Stimulated activated CD8-positive, alpha-beta memory T cell treated with anti-CD3 and anti-CD28 coated beads, Interleukin-4, amount 100 ng/mL, for 48 hours (primary cell): Measurements from ENCODE around the gene ETFB.
"Not testable (repeated sequence)": the region's sequence is repeated elsewhere in the genome, so short reads cannot be mapped to it uniquely, and the experiment has no call there.

Source experiments
- DNase-seq: peaks from one replicate; pipeline ENCODE4 v3.0.0-alpha.2; 2020

The ETFB gene

DNA sequence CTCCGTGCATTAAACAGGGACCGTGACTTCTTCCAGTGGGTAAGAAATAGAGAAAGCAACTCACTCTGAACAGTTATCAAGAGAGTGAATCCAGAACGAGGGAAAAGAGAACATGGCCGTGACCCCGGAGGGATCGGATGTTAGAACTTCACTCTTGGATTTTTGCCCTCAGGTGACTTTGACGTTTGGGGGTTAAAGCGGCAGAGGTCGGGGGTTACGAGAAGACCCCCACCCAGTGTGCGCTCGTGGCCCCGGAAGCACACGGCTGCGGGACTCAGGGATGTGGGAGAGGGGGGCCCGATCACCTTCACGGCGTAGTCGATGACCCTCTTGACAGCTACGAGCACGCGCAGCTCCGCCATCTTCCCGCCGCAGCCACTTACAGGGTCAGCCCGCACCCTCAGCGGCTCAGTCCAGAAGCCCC is at the start of gene ETFB:
Gene ETFB (minus strand): TSS at position 424 of the 424 bp plus-strand sequence. CDS start 62 bp downstream, at position 362.
- no peak for DNase-seq

DNA sequence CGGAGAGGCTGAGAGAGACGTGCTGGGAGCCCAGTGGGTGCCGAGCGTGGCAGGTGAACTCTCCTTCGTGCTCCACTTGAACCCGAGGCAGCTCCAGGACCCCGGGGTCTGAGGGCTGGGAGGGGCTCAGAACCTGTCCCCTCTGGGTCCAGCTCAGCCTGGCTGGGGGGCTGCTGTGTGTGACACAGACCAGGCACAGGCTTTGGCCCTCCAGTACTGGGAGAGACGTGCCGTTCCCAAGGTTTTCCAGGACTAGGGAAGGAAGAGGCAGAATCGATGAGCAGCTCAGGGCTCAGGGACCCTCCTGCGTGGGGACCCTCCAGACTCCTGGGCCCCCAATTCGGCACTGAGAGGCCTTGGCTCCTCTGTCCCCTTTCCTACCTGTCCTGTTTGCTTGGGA is 49.0 kb upstream of the ETFB start:
- DNase-seq, result no peak

DNA sequence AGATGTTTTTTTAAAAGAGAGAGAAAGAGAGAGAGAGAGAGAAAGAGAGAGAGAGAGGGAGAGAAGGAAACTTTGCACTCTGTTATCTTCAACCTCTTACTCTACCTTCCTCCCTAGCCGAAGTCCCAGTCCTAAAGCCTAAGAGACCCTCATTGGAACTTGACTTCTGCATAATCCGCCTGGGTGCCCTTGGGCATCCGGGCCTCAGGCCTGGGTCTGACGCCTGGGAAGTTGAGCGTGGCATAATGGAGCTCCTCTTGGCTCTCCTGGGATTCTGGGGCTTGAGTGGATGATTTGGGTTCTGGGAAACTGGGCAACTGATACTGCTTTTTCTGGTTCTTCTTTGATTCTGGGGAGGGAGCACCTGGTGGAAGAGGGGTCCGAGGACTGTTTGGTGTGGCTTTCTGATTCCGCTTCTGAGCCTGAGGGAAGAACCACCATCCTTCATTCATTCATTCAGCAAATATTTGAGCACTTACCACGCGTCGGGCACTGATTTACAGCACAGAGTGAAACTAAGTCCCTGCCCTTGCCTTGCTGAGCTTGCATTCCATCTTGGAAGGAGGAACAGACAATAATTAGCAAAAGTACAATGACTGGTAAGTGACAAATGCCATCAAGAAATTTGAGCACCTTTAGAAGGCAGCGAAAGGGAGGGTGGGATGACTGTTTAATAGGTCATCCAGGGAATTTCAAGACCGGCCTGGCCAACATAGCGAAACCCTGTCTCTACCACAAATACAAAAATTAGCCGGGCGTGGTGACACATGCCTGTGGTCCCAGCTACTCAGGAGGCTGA is 45.0 kb upstream of the ETFB start:
- DNase-seq, result no peak

DNA sequence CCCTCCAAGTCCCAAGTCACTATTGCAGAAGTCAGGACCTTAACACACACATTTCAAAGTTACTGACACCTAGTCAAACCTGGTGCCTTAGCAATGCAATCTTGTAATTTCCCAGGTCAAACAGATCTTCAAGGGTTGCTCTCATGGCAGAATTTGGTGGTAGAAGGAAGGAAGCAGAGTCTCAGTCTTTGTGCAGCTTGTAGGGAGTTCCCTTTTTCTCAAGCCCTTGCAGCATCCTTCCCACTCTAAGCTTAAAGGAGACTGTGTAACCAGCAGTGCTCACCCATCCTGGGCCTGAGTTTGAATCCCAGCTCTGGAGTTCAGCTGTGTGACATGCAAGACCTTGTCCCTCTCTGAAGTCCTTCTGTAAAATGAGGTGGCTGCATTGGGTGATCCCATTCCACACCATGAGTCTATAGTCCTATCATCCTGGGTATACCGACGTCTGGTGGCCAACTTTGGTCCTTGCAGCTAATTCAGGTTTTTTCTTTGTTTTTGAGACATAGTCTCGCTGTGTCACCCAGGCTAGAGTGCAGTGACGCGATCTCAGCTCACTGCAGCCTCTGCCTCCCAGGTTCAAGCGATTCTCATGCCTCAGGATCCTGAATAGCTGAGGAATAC is 41.4 kb upstream of the ETFB start:
- peak; percentile 49 for DNase-seq

DNA sequence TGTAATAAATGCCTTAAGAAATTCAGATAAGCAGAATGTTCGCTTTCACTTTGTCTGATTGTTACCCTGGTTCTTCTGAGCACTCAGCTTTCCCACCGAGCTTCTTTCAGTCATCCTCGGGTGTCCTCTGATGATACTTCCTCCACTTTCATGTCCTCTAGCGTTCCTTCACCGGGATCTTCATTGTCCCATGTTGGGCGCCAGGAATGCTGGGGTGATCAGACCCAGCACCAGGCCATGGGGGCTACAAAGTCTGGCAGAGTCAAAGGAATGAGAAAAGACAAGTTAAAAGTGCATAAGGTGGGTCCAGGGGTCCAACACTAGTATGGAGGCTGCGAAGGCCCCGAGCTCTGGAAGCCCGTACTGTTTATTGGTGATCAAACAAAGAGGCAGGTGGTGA is 35.9 kb upstream of the ETFB start:
- no peak for DNase-seq

DNA sequence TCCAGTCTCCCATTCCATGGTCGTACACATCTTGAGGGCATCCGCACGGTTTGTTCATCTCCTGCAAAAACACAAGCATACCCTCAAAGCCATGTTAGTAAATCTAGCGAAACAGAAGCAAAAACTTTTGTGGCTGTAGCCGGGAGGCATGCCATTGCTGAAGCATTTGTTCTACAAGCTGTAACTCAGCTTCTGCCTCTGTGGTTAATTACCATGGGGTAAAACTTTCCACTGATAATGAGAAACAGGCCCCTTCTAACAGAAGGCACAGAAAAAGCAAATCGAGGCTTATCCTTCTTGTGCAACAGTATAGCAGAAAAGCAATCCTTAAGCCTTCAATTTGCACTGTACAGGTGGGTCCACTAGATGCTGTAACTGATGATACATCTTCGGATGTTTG is 33.7 kb upstream of the ETFB start:
- DNase-seq, result not testable (repeated sequence)

DNA sequence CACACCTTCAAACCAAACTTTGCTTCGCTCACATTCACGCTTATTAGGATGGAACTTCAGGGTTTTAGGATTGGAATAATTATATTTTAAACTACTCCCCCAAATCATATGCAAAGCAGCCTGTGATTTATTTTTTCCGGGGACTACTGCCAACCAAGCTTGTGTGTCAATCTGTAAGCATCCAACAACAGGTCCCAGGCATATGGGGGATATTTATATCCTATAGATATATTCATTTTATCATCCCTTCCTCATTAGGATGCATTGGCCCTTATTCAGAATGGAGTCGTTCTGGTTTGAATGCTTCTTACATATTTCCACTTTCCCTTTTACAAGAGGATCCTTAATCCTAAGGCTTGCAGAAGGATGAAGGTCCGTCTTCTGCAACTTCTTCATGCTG is 33.0 kb upstream of the ETFB start:
- no peak for DNase-seq

DNA sequence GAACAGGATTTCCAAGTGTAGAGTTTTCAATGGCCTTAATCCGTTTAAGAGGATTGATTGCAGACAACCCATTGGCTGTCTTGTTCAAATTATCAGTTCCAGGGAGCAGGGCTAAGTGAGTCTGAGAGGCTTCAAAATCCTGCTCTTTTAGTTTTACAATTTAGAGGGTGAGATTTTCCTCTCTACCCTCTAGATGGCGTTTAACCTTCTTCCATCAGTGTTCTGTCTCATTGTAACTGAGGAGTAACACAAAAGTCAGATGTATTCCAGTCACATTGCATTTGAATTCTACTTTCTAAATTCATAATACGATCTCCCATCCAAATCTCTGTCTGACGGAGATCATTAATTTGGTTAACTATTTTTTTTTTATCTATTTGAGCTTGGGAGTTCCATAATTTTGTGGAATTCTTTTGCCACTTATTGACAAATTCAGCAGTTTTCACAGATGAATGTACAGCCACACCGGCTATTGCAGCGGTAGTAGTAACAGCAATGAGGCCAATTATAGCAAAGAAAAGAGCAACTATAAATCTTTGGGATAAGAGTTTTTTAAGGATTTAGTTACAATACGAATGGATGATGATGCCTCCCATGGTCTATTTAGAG is 32.0 kb upstream of the ETFB start:
- DNase-seq, result no peak

DNA sequence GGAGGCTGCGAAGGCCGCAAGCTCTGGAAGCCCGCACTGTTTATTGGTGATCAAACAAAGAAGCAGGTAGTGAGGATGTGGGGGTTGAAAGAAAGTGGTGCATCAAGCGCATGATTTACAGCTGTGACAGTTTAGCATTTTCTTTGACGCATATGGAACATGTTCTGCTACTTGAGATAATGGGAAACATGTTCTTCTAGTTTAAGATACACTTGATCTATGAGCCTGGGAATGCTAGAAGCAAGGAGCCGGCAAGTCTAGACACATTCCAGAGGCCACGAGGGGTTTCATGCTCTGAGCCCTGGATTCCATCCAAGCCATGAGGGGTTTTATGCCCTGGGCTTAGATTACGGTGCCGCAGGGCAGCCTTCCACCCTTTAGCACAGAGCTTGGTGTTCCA is 31.3 kb upstream of the ETFB start:
- DNase-seq, result not testable (repeated sequence)

DNA sequence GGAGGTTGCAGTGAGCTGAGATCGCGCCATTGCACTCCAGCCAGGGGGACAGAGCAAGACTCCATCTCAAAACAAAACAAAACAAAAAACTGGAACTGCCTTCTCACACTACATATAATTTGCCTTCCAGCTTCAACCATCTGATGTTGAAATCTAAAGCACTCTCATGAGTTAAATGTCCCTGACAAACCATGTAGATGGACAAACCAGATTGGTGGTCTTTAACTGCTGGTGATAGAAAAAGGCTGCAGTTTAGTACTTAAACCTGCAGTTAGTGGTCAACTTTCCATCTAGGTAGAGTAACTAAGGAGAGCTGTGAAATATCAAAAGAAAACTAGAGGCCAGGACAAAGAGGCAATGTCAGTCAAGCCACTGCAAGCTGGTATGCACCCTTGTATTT is 30.0 kb upstream of the ETFB start:
- no peak for DNase-seq

DNA sequence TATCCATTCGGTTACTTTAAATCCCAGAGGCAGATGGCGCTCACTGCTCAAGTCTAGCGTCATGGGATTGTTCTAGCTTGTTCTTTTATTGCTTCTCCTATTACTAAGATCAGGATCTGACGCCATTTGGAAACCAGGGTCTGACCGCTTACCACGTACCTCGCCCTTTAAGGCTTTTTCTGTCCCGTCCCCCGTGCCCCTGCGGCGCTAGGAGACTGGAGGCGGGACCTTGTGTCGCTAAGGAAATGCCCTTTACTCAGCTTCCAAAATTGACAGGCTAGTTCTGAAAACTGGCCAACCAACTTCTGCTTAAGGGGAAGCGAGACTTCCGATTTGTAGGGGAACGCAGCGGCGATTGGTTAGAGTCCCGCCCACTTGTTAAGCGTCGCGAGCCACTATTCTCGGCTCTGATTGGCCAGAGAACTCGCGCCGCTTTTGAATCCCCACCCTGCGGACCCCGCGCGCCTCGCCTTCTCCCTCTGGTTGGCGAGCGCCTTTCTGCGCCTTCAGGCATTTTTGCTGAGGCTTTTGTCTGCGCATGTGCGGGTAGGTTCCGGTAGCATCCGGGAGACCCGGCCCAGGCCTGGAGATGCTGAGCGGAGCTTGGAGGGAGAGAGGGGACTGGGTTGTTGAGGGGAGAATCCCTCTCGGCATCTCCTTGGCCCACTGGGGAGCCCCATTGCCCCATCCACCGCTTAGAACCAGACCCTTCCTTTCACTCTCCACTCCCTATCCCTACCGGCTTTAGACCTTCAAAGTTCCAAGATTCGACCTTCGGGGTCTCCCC is 28.1 kb upstream of the ETFB start:
- peak; percentile 96 for DNase-seq

DNA sequence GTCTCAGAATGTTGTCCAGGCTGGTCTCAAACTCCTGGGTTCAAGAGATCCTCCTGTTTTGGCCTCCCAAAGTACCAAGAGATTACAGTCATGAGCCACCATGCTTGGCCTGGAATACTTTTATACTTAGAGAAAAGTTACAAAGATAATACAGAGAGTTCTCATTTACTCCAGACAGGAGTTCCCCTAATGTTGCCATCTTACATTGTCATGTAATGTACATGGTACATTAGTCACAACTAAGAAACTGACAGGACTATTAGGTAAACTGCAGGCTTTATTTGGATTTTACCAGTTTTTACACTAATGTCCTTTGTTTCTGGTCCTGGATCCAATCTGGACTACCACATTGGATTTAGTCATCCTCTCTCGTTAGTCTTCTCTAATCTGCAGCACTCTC is 26.5 kb upstream of the ETFB start:
- DNase-seq, result no peak

DNA sequence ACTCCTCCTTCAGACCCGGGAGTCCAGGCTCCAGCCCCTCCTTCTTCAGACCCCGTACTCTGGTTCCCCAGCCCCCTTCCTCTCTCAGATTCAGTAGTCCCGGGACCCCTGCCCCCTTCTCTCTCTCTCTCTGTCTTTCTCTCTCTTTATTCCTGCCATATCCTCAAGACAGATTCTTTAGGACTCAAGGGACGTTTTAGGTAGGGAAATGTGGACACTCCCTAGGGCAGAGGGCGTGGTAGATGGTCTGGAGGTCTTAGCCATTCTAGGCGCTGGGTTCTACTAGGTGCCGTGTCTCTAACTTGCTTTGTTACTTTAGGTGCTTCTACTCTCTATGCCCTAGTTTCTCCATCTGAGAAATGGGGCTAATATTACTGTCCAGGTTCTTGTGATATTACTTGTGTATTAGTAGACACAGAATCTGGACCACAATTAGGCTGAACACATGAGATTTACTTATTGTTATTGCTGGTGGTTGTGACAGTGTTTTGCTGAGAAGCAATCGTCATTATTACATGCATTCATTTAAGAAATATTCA is 25.0 kb upstream of the ETFB start:
- DNase-seq, result no peak

DNA sequence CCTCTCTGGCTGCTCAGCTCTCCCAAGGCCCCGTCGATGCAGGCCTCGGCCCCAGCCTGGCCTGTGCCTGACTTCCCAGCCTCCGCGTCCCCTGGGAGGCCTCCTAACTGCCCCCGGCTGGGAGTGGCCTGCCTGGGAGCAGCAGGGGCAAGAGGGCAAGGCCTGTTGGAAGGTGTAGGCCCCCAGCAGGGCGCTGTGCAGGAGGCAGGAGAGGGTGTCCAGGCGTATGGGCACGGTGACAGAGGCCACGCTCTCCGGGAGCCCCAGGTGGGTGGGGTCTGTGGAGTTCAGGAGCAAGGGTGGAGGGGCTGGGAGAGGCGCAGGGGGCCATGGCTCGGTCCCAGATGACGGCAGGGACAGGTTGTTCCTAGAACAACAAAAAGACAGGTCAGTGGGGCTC is 23.0 kb upstream of the ETFB start:
- no peak for DNase-seq

DNA sequence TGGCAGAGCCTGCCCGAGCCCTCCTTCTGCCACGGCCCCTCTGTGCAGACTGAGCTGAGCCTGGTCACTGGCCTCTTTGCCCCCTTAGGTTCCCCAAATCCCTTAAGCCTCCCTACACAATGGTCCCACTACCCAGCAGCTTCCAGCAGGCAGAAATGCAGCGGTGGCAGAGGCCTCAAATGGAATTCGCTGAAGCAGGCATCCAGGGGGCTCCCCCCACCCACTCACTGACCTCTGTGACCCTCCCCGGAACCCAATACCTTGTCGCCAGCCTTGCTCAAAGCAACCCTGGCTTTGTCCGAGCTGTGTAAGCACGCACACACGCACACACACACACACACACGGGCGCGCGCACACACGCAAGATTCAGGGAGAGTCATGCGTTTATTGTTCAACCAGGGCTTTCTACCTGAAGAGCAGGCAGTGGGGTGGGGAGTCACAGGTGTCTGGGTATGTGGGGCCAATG is 21.8 kb upstream of the ETFB start, which contains the start of gene LIM2:
Gene LIM2 (minus strand): TSS at position 51 of the 466 bp plus-strand sequence. CDS start 531 bp downstream, outside the sequence.
- no peak for DNase-seq

DNA sequence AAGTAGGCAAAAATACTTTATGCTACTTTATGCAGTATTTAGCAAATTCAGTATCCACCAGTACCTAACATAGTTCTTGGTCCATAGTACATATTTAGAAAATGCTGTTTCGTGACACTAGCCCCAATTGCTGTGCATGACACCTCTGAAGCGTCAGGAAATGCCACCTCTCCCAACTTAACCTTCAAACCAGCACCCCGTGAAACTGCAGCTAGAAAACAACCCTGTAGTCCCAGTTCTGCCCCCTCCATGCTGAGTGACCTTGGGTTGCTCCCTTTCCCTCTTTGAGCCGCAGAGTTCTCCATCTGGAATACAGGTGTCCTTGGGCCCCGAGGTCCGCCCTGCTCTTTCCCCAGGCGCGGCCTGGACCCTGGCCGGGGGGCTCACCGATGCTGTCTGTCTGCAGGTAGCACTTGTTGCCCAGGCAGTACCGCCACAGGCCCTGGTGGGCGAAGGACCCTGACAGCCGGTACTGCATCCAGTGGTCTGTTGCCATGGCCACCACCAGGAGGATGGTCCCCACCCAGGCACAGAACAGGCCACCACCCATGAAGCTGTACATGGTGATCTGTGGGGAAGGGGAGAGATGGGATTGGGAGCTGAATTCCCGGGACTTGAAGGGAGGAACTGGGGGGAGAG is 20.8 kb upstream of the ETFB start:
- no peak for DNase-seq

DNA sequence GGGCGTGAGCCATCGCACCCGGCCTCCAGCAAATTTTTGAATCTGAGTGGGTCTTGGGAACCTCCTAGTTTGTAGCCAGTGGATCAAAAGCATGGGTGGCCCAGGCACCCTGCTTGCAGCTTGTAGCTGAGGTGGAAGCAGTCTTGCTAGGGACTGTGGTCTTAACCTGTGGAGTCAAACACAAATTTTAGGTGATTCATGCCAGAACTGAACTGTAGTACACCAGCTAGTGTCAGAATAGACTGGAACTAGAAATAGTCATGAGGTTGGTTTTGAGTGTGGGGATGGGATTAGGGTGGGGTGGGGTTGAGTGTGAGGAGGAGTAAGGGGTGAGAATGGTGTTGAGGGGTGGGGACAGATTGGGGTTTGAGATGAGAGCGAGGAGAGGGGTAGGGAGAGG is 15.8 kb upstream of the ETFB start:
- DNase-seq, result no peak

DNA sequence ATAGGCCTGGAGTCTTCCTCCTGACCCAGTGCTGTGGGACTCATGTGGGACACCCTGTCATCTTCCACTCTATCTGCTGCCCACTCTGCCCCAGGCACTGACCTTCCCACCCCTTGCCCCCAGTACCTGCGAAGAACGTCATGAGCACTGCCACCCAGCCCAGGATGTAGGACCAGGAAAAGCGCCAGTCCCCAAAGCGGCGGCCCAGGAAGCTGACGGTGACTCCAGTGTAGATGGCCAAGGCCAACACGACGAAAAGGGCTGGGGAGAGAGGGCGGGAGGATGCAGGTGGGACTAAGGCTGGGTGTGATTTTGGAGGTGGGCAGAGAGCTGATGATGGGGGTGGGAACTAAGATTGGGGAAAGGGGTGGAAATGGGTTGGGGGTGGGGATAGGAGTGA is 14.2 kb upstream of the ETFB start:
- no peak for DNase-seq

DNA sequence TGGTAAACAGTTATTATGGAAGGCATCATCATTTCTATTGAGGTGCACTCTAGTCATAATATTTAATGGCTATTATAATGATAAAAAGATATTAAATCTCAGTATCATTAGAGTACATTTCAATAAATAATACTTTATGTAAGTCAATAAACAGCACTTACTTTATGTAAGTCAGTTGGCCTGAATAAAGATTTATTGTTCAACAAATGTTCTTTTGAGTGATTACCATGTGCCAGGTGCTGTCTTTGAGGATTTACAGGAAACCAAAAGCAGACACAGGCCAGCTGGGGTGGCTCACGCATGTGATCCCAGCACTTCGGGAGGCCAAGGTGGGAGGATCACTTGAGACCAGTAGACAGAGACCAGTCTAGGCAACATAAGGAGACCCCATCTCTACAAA is 11.2 kb upstream of the ETFB start:
- no peak for DNase-seq

DNA sequence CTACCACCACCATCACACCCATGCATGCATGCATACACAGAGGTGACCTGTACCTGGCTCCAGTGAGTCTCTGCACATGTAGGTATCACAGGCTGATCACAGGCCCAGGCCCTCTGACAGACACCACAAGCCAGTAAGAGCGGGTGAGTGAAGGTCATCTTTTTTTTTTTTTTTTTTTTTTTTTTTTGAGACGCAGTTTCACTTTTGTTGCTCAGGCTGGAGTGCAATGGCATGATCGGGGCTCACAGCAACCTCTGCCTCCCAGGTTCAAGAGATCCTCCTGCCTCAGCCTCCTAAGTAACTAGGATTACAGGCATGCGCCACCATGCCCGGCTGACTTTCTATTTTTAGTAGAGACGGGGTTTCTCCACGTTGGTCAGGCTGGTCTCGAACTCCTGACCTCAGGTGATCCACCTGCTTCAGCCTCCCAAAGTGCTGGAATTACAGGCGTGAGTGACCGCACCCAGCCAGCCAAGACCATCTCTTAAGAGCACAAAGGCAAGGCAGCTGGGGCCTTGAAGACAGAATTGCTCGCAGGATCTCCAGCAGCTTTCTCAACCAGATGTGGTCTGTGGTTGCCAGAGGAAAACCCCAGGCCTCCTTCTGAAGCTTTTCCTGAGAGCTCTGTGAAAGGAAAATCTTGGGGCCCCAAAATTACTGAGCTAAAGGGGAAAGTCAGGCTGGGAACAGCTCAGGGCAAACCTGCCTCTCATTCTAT is 9.5 kb upstream of the ETFB start:
- DNase-seq, result peak; percentile 78

DNA sequence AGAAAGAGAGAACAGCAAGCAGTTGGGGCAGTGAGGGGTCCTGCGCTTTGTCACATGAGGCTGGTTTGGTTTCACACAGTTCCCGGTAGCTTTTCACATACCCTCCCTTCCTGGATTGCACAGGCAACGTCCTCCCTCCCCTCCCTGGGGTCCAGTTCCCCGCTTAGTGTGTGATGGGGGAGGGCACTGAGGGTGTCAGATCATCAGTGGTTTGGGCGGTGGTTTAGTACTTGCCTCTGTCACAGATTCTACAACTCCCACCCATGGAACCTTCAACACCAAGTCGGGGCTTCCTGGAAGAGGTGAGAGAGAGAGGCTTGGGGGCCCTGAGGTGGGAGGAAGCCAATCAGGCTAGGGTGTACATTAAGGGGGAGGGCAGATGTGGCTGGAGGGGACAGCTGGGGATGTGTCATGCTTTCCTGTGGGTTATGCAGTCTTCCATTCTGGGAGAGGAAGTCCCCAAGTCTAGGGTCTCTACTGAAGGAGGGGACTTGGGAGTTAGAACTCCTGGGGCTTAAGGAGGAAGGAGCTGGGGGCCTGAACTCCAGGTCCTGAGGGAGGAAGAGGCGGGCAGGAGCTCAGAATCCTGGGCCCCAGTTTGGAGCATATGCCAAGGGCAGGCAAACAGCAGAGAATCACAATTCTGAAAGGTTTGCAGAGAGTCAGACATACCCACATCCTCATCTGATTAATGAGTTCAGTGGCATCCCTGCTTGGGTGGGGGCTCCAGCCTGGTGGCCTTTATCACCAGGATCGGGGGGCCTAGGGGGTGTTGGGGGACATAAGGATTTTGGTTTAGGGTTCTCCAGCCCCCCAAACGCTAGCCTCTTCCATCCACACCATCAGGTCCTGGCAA is 6.7 kb upstream of the ETFB start, which contains the start of gene NKG7:
Gene NKG7 (minus strand): TSS at position 6 of the 856 bp plus-strand sequence. CDS start 119 bp downstream, outside the sequence.
- DNase-seq, result peak; percentile 89
